ENCODE measurements around the gene TTLL6. TPM values are rescaled to one million over a fixed set of nuclear protein-coding genes. Genes with fewer than 3 reads are reported as not detected.

TTLL6 gene
- total RNA-seq, 4 donors from 2014 or later, result under 0.01 to 1.1 (median 0.29) TPM; not detected in 1

DNA sequence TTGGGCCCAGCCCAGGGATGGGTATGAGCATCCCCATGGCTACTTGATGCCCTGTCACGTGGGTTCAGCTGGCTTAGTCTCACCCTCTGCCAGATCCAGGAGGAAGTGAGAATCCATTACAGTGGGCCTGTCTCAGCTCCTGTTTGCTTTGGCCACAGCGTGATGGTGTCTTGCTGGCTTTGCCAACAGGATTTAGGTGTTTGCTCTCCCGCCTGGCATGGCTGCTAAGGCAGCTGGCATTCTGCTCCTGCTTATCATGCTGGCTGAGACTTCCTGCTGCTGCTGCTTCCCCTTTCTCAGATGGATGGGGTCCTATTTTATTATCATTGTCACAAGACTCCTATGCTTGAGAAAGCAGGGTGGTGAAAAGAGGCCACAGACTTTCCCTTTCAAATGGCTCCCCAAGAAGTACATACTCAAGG lies 60.2 kb downstream of the TTLL6 start:
- intact Hi-C loops (cut with DNase I), result no loop called here
- Histone ChIP-seq H3K27me3 (peaks cover 0 to 100% (median 48%) of the 10 kb centered on the region in 4 donors), H3K4me3 (no peak overlapping the region), H3K27ac (replicated peaks in 1 of 4) (no peak overlapping the region), H3K9me3 (no peaks in the 10 kb centered on the region), H3K4me1 (peaks cover 11 to 29% (median 22%) of the 10 kb centered on the region in 4 donors), H3K36me3 (no peaks in the 10 kb centered on the region)
- DNase-seq (ENCODE audit: extremely low spot score), result no peak
- no peak for TF ChIP-seq POLR2AphosphoS5 (IDR thresholded peaks at IDR 0.05)
- no peak for TF ChIP-seq EP300 (IDR thresholded peaks at IDR 0.05)
- no peak for TF ChIP-seq POLR2A (IDR thresholded peaks at IDR 0.05; ENCODE audit: low read depth)
- TF ChIP-seq, protein P1, sequence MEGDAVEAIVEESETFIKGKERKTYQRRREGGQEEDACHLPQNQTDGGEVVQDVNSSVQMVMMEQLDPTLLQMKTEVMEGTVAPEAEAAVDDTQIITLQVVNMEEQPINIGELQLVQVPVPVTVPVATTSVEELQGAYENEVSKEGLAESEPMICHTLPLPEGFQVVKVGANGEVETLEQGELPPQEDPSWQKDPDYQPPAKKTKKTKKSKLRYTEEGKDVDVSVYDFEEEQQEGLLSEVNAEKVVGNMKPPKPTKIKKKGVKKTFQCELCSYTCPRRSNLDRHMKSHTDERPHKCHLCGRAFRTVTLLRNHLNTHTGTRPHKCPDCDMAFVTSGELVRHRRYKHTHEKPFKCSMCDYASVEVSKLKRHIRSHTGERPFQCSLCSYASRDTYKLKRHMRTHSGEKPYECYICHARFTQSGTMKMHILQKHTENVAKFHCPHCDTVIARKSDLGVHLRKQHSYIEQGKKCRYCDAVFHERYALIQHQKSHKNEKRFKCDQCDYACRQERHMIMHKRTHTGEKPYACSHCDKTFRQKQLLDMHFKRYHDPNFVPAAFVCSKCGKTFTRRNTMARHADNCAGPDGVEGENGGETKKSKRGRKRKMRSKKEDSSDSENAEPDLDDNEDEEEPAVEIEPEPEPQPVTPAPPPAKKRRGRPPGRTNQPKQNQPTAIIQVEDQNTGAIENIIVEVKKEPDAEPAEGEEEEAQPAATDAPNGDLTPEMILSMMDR (IDR thresholded peaks at IDR 0.05), result no peak
- WGBS, result 44% methylated on average over 3 of the region's 3 CpGs

DNA sequence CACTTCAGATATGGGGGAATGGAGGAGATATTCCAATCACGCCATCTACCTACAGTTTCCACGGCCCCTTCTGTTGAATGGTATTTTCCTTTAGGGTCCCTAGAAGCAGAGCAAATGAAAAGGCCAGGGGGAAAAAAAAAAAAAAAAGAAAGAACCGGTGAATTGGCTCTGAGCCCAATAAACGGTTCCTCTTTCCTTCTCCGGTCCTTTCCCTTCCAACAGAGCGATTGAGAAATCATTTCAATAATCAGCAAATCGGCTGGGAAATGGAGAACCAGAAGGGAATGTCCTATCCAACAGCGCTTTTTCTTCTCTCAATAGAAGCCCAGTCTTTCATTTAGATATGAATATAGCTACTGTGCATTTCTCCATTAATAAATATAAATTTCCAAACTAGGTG lies 61.7 kb downstream of the TTLL6 start:
- Histone ChIP-seq H3K36me3 (no peaks in the 10 kb centered on the region), H3K4me1 (peaks cover 11 to 29% (median 22%) of the 10 kb centered on the region in 4 donors), H3K4me3 (no peak overlapping the region), H3K27ac (replicated peaks in 1 of 4) (no peak overlapping the region), H3K9me3 (no peaks in the 10 kb centered on the region), H3K27me3 (peaks cover 0 to 100% (median 63%) of the 10 kb centered on the region in 4 donors)
- WGBS, result 24% methylated on average over 8 of the region's 8 CpGs
- TF ChIP-seq EP300 (IDR thresholded peaks at IDR 0.05) (no peak), POLR2AphosphoS5 (IDR thresholded peaks at IDR 0.05) (no peak)
- no peak for DNase-seq (ENCODE audit: extremely low spot score)
- intact Hi-C loops (cut with DNase I), result no loop called here

DNA sequence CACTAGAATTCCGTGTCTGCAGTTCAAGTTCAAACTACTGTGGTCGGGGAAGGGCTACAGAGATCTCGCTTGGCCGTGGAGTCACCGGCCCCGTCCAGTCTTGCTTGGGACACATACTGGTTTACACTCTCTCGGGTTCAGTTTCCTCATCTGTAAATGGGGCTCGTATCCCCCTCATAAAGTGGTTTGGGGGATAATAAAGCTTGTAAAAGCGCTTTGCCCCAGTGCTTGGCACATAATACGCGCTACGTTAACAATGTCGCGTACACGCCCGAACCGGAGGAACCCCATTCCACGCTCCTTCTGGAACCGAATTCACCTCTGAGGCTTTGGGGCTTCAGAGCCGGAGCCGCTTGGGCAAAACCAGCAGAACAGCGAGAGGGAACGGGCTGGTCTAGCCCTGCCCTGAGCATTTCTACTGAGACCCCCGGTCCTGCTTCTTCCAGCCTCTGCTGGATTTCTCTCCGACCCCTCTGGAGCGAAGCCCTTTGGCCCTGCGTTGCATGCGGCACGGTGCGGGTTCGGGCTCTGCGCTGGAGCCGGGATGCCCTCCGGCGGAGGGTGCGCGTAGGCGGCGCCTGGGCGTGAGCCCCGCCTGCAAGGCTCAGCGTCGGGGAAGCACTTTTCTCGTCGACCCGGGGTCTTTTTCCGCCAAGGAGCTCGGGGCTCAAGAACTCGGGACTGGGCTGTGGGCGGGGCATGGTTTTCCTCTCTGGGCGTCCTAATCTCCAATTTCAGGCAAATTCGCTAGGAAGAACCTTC lies 62.3 kb downstream of the TTLL6 start:
- TF ChIP-seq, protein P1 (IDR thresholded peaks at IDR 0.05), result no peak
- TF ChIP-seq POLR2AphosphoS5 (IDR thresholded peaks at IDR 0.05), result no peak
- peaks cover 0 to 100% (median 70%) of the 10 kb centered on the region in 4 donors for H3K27me3 ChIP-seq
- DNase-seq (ENCODE audit: extremely low spot score), result no peak
- no peak overlapping the region for H3K27ac ChIP-seq (replicated peaks in 1 of 4)
- peaks cover 11 to 29% (median 22%) of the 10 kb centered on the region in 4 donors for H3K4me1 ChIP-seq
- 14% methylated on average over 20 of the region's 52 CpGs for WGBS
- H3K36me3 ChIP-seq, result no peaks in the 10 kb centered on the region
- H3K9me3 ChIP-seq, result no peaks in the 10 kb centered on the region
- intact Hi-C loops (cut with DNase I), result no loop called here
- no peak overlapping the region for H3K4me3 ChIP-seq

DNA sequence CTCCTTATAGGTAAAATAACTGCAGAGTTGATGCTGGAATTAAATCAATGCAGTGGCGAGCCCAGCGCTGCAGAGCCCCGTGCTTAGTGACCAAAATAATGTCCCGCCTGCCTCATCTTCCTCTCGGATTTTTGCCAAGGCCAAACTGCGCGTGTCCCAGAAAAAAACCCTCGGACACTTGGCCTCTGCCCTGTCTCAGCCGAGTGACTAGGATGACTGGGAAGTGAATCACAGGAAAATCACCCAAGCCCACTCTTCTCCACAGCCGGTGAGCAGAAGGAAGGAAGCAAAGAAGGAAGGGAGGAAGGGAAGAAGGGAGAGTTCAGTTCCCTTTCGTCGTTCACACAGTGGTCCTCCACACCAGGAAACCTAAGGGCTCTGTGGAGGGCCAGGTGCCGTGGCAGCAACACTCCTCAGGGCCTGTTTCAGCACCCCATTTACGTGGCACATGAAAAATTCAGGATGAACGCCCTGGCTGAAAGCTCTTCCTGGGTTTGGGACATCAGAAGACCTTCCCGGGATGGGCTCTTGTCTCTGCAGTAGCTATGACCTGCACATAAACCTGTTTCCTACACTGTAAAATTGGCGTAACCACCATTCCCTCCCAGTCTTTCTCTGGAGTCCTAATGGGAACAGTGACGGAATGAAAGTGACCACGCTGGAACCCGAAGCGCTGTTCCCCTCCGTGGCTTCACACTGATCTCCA lies 63.1 kb downstream of the TTLL6 start:
- H3K4me3 ChIP-seq, result no peak overlapping the region
- TF ChIP-seq, protein P1 (IDR thresholded peaks at IDR 0.05), result no peak
- TF ChIP-seq POLR2A (IDR thresholded peaks at IDR 0.05; ENCODE audit: low read depth), result no peak
- TF ChIP-seq EP300 (IDR thresholded peaks at IDR 0.05), result no peak
- TF ChIP-seq POLR2AphosphoS5 (IDR thresholded peaks at IDR 0.05), result no peak
- no peak for DNase-seq (ENCODE audit: extremely low spot score)
- H3K9me3 ChIP-seq, result no peaks in the 10 kb centered on the region
- peaks cover 0 to 100% (median 77%) of the 10 kb centered on the region in 4 donors for H3K27me3 ChIP-seq
- H3K36me3 ChIP-seq, result no peaks in the 10 kb centered on the region
- 13% methylated on average over 22 of the region's 22 CpGs for WGBS
- intact Hi-C loops (cut with DNase I), result no loop called here
- peaks cover 11 to 29% (median 22%) of the 10 kb centered on the region in 4 donors for H3K4me1 ChIP-seq
- no peak overlapping the region for H3K27ac ChIP-seq (replicated peaks in 1 of 4)

Measured in esophagus muscularis mucosa (tissue), 4 donors.